BE2C (cell line): Measurements from ENCODE around the gene SLC6A15. TPM values are rescaled to one million over a fixed set of nuclear protein-coding genes. Genes with fewer than 3 reads are reported as not detected.

ENCODE experiments used
- DNase-seq: peaks from one replicate; pipeline ENCODE4 v3.0.0-alpha.2; 2020
- H3K27me3 ChIP-seq: fragments of 250-450 bp; sonication (Bioruptor Pico); 2 replicates; pipeline ENCODE4 v1.5.1; 2020; ENCODE audit warnings: mild to moderate bottlenecking
- H3K36me3 ChIP-seq: fragments of 250-450 bp; sonication (Bioruptor Pico); 2 replicates; pipeline ENCODE4 v1.5.1; 2020; ENCODE audit warnings: mild to moderate bottlenecking
- H3K4me1 ChIP-seq: fragments of 250-450 bp; sonication (Bioruptor Pico); 2 replicates; pipeline ENCODE4 v1.5.1; 2020
- H3K4me3 ChIP-seq: 2 replicates; pipeline ENCODE4 v1.5.1; 2011; ENCODE audit warnings: low read depth, low read length
- H3K9me3 ChIP-seq: fragments of 250-450 bp; sonication (Bioruptor Pico); 2 replicates; pipeline ENCODE4 v1.5.1; 2020
- polyA plus RNA-seq: library from polyadenylated mRNA; unstranded; fragments of >200 nt; gene quantifications from one replicate; pipeline ENCODE4 v1.2.1, GENCODE V29; 2012; ENCODE audit warnings: low read depth, missing spikeins; ENCODE audit not compliant: insufficient read length, insufficient read depth
- TF ChIP-seq, protein P1 (sequence below): IDR thresholded peaks from 2 replicates; pipeline ENCODE4 v1.5.1; 2012; ENCODE audit warnings: mild to moderate bottlenecking, low read depth, low read length

Gene SLC6A15
- 31.7 TPM for polyA plus RNA-seq

GRCh38 chr12:84912198-84913128 lies at the start of gene SLC6A15:
Gene SLC6A15 (minus strand): TSS chr12:84912799. CDS start chr12:84892120, 20,679 bp downstream.
- Histone ChIP-seq H3K9me3 (no peaks in the 10 kb centered on the region), H3K27me3 (no peaks in the 10 kb centered on the region; the same call in none of the 2 replicates), H3K4me3 (peak within 1 kb of the TSS; percentile 93), H3K4me1 (no peaks in the 10 kb centered on the region), H3K36me3 (no peaks in the 10 kb centered on the region)
- TF ChIP-seq, protein P1, sequence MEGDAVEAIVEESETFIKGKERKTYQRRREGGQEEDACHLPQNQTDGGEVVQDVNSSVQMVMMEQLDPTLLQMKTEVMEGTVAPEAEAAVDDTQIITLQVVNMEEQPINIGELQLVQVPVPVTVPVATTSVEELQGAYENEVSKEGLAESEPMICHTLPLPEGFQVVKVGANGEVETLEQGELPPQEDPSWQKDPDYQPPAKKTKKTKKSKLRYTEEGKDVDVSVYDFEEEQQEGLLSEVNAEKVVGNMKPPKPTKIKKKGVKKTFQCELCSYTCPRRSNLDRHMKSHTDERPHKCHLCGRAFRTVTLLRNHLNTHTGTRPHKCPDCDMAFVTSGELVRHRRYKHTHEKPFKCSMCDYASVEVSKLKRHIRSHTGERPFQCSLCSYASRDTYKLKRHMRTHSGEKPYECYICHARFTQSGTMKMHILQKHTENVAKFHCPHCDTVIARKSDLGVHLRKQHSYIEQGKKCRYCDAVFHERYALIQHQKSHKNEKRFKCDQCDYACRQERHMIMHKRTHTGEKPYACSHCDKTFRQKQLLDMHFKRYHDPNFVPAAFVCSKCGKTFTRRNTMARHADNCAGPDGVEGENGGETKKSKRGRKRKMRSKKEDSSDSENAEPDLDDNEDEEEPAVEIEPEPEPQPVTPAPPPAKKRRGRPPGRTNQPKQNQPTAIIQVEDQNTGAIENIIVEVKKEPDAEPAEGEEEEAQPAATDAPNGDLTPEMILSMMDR, result peak; percentile 48
- DNase-seq, result peak; percentile 95

DNA sequence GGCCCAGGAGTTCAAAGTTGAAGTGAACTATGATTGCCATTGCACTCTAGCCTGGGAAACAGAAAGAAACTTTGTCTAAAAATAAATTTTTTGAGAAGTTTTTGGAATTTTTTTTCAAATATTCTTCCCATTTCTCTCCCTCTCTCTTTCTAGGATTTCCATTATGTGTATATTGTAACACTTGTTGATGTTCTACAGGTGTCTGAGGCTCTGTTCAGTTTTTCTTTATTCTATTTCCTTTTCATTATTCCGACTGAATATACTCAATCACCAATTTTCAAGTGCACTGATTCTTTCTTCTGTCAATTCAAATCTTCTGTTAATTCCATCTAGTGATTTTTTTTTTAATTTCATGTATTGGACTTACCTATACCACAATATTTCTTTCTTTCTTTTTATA lies 48.3 kb upstream of the SLC6A15 start:
- no peaks in the 10 kb centered on the region for H3K4me1 ChIP-seq
- H3K36me3 ChIP-seq, result no peaks in the 10 kb centered on the region
- peaks cover 50% of the 10 kb centered on the region for H3K27me3 ChIP-seq
- no peaks in the 10 kb centered on the region for H3K9me3 ChIP-seq
- TF ChIP-seq, protein P1, result no peak
- H3K4me3 ChIP-seq, result no peak overlapping the region
- no peak for DNase-seq

GRCh38 chr12:84955298-84955697 lies 42.7 kb upstream of the SLC6A15 start:
- Histone ChIP-seq H3K4me3 (no peak overlapping the region), H3K27me3 (peaks cover 61% of the 10 kb centered on the region), H3K9me3 (no peaks in the 10 kb centered on the region), H3K4me1 (no peaks in the 10 kb centered on the region), H3K36me3 (no peaks in the 10 kb centered on the region)
- TF ChIP-seq, protein P1, result no peak
- no peak for DNase-seq

GRCh38 chr12:84954415-84954814 lies 41.8 kb upstream of the SLC6A15 start:
- H3K4me1 ChIP-seq, result no peaks in the 10 kb centered on the region
- H3K27me3 ChIP-seq, result peaks cover 57% of the 10 kb centered on the region
- H3K4me3 ChIP-seq, result no peak overlapping the region
- no peaks in the 10 kb centered on the region for H3K9me3 ChIP-seq
- TF ChIP-seq, protein P1, result no peak
- H3K36me3 ChIP-seq, result no peaks in the 10 kb centered on the region
- no peak for DNase-seq

GRCh38 chr12:84950971-84951546 lies 38.5 kb upstream of the SLC6A15 start:
- TF ChIP-seq, protein P1, result no peak
- Histone ChIP-seq H3K9me3 (no peaks in the 10 kb centered on the region), H3K27me3 (peaks cover 47% of the 10 kb centered on the region), H3K4me3 (no peak overlapping the region), H3K36me3 (no peaks in the 10 kb centered on the region), H3K4me1 (no peaks in the 10 kb centered on the region)
- DNase-seq, result no peak

DNA sequence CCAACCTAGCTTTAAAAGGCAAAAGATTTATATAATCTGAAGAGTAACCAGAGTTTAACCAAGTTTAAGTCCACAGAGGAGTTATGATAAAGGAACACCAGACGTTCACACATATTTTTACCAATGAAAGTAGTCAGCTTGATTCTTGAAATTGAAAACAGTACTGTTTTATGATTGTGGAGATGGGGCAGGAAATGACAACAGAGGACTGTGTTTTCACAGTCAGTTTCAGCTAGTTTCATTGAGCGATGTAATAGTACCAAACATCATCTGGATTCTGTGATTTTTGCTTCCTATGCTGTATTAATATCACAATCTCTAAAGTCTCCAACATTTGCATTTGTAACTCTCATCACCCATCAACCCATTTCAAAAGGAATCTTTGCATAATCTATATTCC lies 34.2 kb upstream of the SLC6A15 start:
- Histone ChIP-seq H3K4me1 (no peaks in the 10 kb centered on the region), H3K9me3 (no peaks in the 10 kb centered on the region), H3K36me3 (no peaks in the 10 kb centered on the region), H3K4me3 (no peak overlapping the region), H3K27me3 (peaks cover 21% of the 10 kb centered on the region)
- no peak for DNase-seq
- TF ChIP-seq, protein P1, result no peak
